ENCODE results near the gene RD3L.

GRCh38 chr14:103909531-103910261 is 32.6 kb downstream of the RD3L start:
- no peak for TF ChIP-seq CTCF (IDR thresholded peaks at IDR 0.05; ENCODE audit: borderline replicate concordance, extremely low read depth, low read length, poor library complexity, severe bottlenecking)
- no peak for TF ChIP-seq EZH2 (IDR thresholded peaks at IDR 0.05; ENCODE audit: borderline replicate concordance, low read depth, low read length, severe bottlenecking)

Measured in DND-41 (cell line).